GM18499 (cell line): ENCODE measurements around the gene FTCD.
"Not testable (repeated sequence)": the region's sequence is repeated elsewhere in the genome, so short reads cannot be mapped to it uniquely, and the experiment has no call there.

ENCODE experiments used
- ATAC-seq: cut with Tn5 transposase; IDR thresholded peaks from one replicate; pipeline ENCODE4 v1.9.1; 2021; ENCODE audit warnings: moderate number of reproducible peaks; ENCODE audit not compliant: insufficient read depth, unreplicated experiment

Gene FTCD, protein sequence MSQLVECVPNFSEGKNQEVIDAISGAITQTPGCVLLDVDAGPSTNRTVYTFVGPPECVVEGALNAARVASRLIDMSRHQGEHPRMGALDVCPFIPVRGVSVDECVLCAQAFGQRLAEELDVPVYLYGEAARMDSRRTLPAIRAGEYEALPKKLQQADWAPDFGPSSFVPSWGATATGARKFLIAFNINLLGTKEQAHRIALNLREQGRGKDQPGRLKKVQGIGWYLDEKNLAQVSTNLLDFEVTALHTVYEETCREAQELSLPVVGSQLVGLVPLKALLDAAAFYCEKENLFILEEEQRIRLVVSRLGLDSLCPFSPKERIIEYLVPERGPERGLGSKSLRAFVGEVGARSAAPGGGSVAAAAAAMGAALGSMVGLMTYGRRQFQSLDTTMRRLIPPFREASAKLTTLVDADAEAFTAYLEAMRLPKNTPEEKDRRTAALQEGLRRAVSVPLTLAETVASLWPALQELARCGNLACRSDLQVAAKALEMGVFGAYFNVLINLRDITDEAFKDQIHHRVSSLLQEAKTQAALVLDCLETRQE

DNA sequence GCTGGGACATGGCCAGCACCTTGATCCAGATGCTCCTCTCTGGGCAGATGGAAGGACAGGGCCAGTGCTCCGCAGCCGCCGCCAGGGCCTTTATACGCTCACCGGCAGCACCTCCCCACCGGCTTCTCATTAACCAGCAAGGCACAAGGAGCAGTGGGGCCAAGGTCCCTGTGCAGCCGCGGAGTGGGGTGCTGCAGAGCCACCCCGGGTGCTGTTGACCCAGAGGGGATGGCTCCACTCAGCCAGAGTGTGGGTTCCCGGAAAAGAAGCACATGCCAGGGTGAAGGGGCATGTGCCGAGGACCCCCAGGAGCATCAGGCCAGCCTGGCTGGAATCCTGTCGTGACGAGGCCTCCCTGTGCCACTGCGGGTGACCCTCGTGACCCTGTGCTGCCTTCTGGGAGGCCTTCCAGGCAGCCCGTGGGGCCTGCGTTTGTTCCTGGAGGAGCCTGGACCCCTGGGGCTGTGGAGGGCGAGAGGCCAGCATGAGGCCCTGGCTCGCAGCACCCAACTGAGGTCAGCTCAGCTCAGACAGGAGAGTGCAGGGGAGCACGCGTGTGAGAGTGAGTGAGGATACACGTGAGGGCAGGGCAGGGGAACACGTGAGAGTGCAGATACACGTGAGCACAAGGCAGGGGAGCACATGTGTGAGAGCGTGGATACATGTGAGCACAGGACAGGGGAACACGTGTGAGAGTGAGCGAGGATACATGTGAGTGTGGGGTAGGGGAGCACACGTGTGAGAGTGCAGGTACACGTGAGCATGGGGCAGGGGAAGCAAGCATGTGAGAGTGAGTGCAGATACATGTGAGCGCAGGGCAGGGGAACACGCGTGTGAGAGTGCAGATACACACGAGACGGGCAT lies at the start of gene FTCD:
TSS of gene FTCD (minus strand) at position 66 of the 864 bp plus-strand sequence. CDS start at position 10, 56 bp downstream.
- no peak for ATAC-seq

DNA sequence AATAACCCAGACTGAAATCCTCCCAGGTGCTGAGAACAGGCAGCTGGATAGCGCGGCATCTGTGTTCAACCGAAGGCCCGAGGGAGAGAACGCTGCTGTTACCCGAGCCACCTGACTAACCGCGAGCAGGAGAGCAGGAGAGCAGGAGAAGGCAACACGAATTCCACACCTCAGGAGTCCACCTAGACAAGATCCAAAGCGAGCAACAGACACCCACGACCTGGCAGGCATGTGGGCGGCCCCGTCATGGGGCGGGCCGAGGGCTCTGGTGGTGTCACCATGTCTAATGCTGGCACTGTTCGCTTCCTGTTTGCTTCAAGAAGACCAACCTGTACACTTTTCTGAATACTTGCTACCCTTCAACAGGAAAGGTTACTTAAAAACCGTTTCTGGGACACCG lies 49.8 kb upstream of the FTCD start:
- ATAC-seq = no peak

DNA sequence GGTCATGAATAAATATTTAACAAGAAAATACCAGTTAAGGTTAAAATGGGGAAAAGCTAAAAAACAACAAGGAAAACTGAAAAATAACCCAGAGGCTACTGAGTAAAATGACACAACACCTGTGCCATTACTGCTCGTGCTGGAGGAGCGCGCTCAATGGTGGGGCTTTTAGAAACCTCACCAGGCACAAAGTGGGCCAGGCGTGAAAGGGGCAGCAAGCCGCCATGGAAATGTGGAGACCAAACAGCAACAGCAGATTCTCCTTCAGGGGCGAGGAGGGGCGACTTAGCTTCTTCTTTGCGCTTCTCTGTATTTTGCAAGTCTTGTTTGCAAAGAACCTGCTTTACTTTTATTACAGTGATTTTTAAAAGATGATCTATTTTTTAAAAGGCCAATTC lies 47.8 kb upstream of the FTCD start:
- no peak for ATAC-seq

DNA sequence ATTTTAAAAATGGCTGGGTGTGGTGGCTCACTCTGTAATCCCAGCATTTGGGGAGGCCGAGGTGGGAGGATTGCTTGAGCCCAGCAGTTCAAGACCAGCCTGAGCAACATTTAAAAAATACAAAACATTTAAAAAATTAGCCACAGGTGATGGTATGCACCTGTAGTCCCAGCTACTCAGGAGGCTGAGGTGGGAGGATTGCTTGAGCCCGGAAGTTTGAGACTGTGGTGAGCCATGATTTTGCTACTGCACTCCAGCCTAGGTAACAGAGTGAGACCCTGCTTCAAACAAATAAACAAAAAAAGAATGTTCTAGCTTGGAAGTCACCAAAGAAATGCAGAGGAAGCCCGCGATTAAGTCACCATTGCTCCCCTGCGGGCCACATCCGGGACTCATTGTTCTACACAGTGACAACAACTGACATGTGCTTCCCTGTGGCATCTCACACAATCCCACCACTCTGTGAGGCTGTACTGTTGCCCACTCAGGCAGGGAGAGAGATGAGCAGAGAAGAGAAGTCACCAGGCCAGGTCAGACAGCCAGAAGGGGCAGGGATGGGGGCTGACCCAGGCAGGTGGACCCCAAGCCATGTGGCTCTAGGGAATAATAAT lies 47.3 kb upstream of the FTCD start:
- no peak for ATAC-seq

DNA sequence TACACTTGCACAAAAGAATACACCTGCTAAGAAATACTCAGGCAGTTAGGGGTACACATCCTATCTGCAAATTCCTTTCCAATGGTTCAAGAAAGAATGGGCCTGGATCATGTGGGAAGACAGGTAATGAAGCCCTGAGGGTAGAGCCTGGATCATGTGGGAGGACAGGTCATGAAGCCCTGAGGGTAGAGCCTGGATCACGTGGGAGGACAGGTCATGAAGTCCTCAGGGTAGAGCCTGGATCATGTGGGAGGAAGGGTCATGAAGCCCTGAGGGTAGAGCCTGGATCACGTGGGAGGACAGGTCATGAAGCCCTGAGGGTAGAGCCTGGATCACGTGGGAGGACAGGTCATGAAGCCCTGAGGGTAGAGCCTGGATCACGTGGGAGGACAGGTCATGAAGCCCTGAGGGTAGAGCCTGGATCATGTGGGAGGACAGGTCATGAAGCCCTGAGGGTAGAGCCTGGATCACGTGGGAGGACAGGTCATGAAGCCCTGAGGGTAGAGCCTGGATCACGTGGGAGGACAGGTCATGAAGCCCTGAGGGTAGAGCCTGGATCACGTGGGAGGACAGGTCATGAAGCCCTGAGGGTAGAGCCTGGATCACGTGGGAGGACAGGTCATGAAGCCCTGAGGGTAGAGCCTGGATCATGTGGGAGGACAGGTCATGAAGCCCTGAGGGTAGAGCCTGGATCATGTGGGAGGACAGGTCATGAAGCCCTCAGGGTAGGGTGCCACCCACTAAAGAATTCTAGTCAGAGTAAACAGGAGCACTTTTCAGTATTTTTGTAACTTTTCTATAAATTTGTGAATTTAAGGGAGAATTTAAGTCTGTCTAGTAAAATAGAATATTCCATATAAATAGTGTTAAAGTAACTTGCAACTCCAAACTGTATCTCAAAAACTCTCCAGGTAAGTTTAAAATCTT lies 45.8 kb upstream of the FTCD start:
- not testable (repeated sequence) for ATAC-seq

DNA sequence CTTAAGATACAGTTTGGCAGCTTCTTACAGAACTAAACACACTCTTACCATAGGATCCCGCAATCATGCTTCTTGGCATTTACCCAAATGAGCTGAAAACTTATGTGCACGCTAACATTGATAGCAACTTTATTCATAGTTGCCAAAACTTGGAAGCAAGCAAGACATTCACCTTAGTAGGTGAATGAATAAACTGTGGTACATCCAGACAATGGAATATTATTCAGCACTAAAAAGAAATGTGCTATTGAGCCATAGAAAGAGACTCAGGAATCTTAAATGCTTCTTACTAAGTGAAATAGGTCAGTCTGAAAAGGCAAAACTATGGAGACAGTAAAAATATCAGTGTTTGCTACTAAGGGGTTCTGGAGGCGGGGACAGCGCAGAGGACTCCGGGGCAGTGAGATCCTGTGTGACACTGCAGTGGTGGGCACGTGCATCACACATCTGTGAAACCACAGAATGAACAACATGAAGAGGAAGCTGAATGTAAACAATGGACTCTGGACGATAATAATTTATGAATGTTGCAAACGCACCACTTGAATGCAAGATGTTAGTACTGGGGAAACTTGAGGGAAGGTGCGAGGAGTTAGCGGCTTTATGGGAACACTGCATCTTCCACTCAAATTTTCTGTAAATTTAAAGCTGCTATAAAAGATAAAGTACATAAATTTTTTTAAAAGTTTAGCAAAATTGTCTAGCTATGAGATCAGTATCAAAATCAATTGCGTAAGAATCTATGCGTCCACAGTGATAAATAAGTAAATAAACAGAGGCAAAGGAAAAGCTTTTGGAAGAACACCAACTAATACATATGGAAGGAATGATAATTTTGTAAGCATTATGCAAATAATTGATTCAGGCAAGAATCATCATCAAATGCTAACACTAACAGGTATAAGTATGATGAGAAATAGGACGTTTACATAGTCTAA lies 44.3 kb upstream of the FTCD start:
- ATAC-seq = no peak

DNA sequence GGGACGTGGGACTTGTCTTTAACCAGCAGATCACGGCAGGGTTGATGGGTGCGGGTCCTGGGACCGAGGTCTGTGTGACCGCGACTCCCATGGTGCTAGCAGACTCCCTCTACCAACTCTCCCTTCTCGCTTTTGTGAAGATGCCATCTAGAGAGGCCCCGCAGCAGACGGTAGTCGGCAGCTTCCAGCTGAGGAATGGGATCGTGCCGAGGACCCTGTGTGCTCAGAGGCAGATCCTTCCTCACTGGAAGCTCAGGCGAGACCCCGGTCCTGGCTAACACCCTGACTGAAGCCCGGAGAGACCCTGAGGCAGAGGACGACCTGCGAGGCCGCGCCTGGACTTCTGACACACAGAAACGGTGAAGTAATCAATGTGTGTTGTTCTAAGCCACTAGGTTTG lies 41.4 kb upstream of the FTCD start:
- no peak for ATAC-seq

DNA sequence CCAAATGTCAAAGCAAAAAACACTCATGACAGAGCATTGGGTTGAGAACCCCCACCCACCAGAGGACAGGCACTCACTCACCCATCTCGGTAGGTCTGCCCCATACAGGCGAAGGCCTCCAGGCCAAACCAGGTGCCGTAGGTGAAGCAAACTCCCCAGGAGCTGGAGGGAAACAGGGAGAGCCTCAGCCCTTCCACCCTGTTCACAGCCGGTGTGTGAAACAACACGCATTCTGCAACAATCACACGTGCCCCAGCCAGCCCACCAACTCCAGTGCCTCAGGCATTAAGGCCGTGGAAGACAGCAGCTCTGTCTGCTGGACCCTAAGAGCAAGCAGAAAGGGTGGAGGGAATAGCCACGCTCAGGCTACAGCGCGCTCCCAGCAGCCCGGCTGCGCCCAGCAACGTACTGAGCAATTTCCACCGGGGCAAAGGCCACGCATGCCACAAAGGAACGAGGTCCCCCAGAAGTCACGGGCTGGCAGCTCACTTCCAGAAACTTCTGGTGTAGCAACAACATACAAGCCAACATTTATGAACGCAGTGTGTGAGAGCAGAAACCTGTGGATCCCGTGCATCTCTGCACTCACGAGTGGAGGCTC lies 40.3 kb upstream of the FTCD start:
- no peak for ATAC-seq

DNA sequence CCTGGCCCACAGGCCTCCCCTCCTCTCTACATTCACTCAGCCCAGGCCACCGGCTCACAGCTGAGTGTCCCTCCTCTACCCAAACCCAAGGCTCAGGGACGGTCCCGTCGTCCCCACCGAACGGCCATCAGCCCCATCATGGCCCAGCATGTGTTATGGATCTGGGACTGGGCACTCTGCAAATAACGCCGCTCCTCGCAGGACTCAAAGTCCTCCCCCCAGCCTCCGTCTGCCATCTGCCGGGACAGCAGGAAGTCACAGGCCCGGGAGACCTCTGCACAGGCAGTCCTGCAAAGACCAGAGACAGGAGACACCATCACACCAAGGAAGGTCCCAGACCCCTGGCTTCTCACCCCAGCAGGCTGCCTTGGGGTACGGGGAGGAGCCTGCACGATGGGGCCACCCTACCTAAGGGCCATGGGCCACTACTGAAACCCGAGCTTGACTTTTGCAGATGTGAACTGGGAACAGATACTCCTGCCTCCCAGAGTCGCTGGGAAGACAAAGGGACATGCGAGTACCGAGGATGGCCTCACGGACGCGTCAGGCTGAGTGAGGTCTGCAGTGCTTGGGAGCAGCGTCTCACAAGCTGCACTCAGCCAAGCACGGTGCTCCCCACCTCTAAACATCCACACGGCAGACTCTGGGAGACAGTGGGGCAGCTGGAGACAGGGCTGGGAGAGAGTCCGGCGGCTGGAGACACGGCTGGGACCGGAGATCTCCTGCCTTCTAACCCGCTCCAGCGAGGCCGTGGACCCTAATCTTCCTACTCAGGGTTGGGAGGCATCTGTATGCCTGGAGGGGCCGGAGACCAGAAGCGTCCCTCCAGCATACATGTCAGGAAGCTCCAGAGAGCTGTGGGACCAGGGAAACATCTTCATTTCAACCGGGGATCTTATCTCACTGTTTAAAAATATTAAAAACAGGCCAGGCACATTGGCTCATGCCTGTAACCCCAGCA lies 39.3 kb upstream of the FTCD start:
- no peak for ATAC-seq

DNA sequence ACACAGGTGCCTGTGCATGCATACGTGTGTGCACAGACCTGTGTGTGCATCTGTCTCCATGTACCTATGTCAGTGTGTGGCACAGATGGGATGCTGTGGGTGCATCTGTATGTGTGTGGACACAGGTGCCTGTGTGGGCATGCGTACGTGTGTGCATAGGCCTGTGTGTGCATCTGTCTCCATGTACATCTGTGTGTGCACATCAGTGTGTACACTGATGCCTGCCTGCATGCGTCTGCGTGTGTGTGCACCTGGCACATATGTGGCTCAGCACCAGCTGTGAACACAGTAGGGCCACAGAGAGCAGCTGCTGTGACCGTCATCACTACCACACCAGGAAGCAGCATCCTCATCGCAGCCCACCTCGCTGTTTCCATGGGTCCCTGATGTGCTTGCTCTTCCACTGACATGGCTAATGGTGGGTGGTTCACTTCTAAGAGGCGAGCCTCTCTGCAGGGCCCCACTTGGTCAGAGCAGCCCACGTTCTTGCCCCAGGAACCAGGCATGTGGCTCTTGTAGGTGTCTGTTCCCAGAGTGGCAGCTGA lies 38.5 kb upstream of the FTCD start:
- no peak for ATAC-seq

DNA sequence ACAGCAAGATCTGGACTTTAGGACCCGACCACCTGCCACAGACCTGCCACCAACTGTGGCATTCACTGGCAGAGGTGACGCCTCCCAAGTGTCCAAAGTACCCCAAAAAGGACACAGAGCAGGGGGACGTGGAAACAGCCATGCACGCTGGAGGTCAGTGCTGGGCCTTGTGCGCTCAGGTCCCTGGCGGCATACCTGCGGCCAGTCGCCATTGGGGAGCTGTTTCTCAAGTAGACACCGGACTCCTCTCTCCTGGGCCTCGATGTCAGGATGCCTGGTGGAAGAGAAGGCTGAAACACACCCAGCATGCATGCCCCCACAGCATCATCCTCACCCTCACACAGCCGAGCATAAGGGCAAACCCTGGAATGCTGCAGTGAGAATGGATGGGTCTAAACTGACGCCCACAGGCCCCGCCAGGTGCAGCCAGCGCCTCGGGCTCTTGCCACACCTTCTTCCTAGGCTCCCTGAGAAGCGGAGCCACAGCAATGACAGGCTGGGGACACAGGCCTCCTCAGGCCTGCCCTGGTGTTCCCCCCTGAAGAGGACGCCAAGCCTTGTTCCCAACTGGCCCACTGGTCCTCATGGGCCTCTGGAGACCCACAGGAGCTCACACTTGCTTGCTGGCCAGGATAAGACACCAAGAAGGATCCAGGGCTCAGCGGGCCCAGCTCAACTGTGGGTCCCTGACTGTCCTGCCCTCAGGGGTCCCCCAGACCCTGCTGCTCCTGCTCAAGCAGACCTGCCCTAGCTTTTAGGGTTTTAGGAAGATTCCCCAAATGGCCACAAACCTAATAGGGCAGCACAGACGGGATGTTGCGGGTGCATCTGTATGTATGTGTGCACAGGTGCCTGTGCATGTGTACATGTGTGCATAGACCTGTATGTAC lies 36.6 kb upstream of the FTCD start:
- no peak for ATAC-seq

DNA sequence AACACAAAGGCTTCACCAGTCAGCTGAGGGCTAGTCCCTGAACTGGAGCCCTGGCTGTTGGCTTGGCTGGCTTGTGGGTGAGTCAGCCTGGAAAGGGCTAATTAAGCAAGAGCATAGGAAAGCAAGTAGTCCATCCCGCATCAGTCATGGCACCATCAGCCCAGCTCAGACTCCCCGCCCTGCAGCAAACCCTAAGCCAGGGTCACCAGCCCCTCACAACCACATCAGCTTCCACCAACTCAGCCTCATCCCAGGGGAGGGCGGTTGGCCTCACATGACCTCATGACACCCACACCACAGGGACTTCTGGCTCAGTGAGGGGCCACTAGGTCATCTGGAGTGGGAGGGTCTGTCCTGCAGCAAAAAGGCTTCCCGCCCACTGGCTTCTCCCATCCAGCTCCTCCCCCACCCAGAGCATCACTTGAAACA lies 35.9 kb upstream of the FTCD start:
- no peak for ATAC-seq

DNA sequence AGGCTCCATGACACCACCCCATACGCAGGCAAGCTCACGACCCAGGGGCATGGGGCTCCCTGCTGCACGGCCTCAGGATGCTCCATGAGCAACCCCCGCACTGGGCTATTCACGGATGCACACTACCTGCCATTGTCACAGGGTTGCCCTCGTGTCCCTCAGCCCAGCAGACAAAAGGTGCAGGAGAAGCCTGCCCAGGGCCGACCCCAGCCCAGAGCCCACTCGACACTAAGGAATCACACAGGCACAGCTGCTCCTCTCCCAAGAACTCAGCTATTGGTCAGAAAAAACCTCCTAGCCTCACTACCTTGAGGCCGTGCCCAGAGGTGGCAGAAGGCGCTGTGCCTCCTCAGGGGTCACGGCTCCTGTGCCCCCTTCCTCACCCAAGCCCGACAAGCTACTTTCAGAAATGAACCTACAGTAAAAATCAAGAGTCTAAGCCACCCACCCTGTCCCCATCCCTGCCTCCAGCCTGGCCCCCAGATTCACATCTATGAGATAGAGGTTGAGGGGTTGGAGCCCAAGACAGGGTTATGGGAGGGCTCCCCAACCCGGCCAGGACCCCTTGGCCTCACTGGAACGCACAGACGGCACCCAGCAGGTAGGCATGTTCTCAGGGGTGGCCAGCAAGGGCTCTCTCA lies 35.2 kb upstream of the FTCD start:
- no peak for ATAC-seq

DNA sequence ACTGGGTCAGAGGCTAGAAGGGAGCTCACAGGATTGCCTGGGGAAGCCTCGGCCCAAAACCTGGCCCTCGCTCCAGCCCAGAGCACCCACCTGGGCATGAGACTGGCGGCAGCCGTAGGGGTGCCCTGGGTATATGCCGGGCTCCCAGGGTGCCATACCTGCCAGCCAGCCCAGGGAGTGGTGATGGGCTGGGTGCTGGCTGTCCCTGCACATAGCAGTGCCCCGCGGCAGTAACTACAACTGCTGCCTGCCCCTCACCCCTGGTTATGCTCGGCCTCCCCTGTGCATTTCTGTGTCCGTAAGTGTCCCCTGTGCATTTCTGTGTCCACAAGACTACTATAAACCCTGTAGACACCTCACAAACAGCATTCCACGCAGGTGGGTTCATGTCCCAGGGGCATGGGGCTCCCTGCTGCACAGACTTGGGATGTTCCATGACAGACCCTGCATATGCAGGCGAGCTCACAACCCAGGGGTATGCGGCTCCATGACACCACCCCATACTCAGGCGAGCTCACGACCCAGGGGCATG lies 34.6 kb upstream of the FTCD start:
- ATAC-seq = no peak
